Activated CD8-positive, alpha-beta memory T cell treated with anti-CD3 and anti-CD28 coated beads, Interleukin-2, amount 10 ng/mL, durations not matched to agents 7 days and 5 days (primary cell): ENCODE results near the gene GRB10. TPM values are rescaled to one million over a fixed set of nuclear protein-coding genes. Genes with fewer than 3 reads are reported as not detected.

Experiments
- ATAC-seq: fragments of 150-1000 bp; cut with Tn5 transposase; one replicate; pipeline ENCODE4 v1.10.0; 2021; ENCODE audit warnings: moderate library complexity
- CTCF ChIA-PET: fragments of 350-600 bp; sonication (Branson Sonifier 250); formaldehyde crosslinking; loops from one replicate; lab custom pipeline; 2021; ENCODE audit warnings: antibody characterized with exemption; lab: Charles Lee
- DNase-seq: peaks from one replicate; pipeline ENCODE4 v3.0.0-alpha.2; 2020
- H3K27ac Mint-ChIP-seq: one replicate; pipeline ENCODE4 v1.8.0; 2021; ENCODE audit warnings: mild to moderate bottlenecking, mixed read lengths
- H3K27me3 Mint-ChIP-seq: one replicate; pipeline ENCODE4 v1.8.0; 2021; ENCODE audit warnings: mixed read lengths
- H3K36me3 Mint-ChIP-seq: one replicate; pipeline ENCODE4 v1.8.0; 2021; ENCODE audit warnings: mild to moderate bottlenecking, mixed read lengths
- H3K4me1 Mint-ChIP-seq: one replicate; pipeline ENCODE4 v1.8.0; 2021; ENCODE audit warnings: mixed read lengths
- H3K4me3 Mint-ChIP-seq: one replicate; pipeline ENCODE4 v1.8.0; 2021; ENCODE audit warnings: mild to moderate bottlenecking, moderate library complexity, mixed read lengths
- H3K9me3 Mint-ChIP-seq: one replicate; pipeline ENCODE4 v1.8.0; 2022; ENCODE audit warnings: low read depth, mixed read lengths
- total RNA-seq, 2 experiments: library from RNA; stranded (reverse); gene quantifications; one replicate each; pipeline ENCODE4 v1.2.3, GENCODE V29; 2021

Gene GRB10
- total RNA-seq, 2 experiments from 2014 or later = 3.9 TPM

DNA sequence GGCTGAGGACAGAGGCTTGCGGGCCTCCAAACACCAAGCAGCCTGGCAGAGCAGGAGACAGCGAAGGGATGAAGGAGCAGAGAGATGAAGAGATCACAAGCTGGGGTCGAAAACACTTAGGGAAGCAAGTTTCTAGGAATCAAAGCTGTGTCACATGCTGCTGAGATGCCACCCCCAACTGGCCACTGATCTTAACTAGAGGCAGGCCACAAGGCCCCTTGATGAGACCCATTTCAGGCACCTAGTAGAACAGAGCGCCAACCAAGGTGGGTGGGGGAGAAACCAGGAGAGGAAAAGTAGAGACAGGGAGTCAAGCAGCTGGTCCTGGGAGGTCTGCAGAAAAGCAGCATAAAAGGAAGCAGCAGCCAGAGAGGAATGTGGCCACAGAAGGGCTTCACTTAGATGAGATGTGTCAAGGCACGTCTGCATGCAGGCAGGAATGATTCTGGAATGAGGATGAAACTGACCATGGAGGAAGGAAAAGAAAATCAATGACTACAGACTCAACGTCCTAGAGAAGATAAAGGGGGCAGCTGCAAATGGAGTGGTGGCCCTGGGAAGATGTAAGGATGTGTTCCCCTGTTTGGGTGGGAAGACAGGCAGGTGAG lies 132.5 kb downstream of the GRB10 start:
- H3K27me3 Mint-ChIP-seq = peaks cover 9% of the 10 kb centered on the region
- CTCF ChIA-PET = interaction anchor here (1.4 kb wide), 1 partner anchor 17 kb away, joined by 3 read pairs; no protein-coding TSS in a partner anchor
- H3K27ac Mint-ChIP-seq = no peak overlapping the region
- H3K9me3 Mint-ChIP-seq = no peaks in the 10 kb centered on the region
- no peak for DNase-seq
- peaks cover 19% of the 10 kb centered on the region for H3K4me1 Mint-ChIP-seq
- no peak overlapping the region for H3K4me3 Mint-ChIP-seq
- no peaks in the 10 kb centered on the region for H3K36me3 Mint-ChIP-seq
- no peak for ATAC-seq

DNA sequence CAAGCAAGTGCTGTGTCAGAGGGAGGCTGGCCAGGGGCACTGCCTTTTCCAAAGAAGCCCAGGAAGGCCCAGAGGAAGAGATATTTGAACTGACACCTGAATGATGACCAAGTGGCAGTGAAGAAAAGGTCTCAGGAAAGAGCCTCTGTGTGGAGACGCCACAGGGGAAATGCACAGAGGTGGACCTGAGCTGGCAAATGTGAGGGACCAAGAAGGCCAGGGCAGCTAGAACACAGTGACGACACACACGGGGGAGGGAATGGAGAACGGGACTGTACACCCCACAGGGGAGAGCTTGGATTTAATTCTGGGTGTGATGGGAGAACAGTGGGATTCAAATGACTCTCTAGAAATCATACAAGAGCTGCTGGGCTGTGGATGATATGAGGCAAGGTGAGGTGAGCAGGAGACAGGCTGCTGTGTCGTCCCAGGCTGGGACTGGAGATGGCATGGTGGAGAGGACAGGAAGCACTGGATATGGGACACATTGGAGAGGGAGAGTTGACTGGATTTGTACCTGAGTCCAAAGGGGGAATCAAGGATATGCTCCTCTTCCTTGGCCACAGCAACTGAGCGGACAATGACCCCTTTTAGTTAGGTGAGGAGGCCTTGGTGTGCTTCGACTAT lies 133.3 kb downstream of the GRB10 start:
- no peak for ATAC-seq
- Mint-ChIP-seq H3K9me3 (no peaks in the 10 kb centered on the region), H3K4me1 (peaks cover 19% of the 10 kb centered on the region), H3K27ac (peak overlapping the region; percentile 8), H3K27me3 (peaks cover 9% of the 10 kb centered on the region), H3K4me3 (no peak overlapping the region), H3K36me3 (no peaks in the 10 kb centered on the region)
- CTCF ChIA-PET = no interaction called here
- DNase-seq = no peak

DNA sequence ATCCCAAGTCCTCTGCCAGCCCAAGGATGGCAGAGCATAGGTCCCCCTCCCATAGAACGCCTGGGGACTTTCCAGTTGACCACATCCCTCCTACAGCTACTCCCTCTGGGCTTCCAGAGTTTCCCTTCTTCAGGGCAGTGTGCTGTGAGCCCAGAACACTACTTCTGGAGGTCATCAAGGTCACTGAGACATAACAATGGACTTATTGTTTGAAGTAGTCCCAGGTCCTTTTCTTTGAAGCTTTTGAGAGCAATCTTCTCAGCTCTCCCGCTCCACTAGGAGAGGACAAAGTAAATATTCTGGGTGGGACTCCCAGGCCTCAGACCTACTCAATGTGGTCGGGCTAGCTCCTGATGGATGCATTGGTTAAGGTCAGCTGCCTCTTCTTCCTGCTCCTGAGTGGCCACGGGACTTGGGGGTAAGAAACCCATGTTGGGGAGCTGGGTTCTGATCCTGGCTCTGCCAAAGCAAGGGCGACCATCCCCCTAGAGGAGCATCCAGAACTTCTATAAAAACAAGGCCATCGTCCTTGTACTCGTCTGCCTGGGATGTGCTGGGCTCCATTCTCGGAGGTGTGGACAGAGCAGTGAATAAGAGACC lies 134.0 kb downstream of the GRB10 start:
- ATAC-seq (no peak), DNase-seq (no peak)
- Mint-ChIP-seq H3K36me3 (no peaks in the 10 kb centered on the region), H3K9me3 (no peaks in the 10 kb centered on the region), H3K4me3 (no peak overlapping the region), H3K4me1 (peaks cover 17% of the 10 kb centered on the region), H3K27ac (no peak overlapping the region), H3K27me3 (peaks cover 6% of the 10 kb centered on the region)
- CTCF ChIA-PET = interaction anchor here (2.4 kb wide), 1 partner anchor 15 kb away, joined by 13 read pairs; no protein-coding TSS in a partner anchor

DNA sequence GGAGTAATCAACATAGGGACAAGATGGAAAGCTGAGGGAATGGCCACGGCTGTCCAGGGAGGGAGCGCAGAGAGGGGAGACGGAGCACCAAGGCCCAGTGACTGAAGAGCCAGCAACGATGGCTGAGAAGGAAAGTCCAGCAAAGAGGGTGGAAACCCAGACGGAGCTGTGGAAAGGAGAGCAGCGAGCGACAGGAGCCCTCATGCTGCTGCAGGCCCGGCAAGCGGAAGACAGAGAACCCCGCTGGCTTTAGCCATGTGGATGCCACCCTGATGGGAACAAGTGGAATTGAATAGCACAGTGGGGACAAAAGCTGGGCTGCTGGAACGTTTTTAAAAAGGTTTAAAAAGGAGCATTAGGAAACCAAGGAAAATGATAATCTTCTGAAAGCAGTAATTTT lies 134.6 kb downstream of the GRB10 start:
- H3K4me1 Mint-ChIP-seq = peaks cover 13% of the 10 kb centered on the region
- H3K27me3 Mint-ChIP-seq = peaks cover 4% of the 10 kb centered on the region
- ATAC-seq (no peak), DNase-seq (no peak)
- no peak overlapping the region for H3K27ac Mint-ChIP-seq
- no peaks in the 10 kb centered on the region for H3K36me3 Mint-ChIP-seq
- no peaks in the 10 kb centered on the region for H3K9me3 Mint-ChIP-seq
- no peak overlapping the region for H3K4me3 Mint-ChIP-seq
- CTCF ChIA-PET = interaction anchor here (2.4 kb wide), 1 partner anchor 14 kb away, joined by 13 read pairs; no protein-coding TSS in a partner anchor

DNA sequence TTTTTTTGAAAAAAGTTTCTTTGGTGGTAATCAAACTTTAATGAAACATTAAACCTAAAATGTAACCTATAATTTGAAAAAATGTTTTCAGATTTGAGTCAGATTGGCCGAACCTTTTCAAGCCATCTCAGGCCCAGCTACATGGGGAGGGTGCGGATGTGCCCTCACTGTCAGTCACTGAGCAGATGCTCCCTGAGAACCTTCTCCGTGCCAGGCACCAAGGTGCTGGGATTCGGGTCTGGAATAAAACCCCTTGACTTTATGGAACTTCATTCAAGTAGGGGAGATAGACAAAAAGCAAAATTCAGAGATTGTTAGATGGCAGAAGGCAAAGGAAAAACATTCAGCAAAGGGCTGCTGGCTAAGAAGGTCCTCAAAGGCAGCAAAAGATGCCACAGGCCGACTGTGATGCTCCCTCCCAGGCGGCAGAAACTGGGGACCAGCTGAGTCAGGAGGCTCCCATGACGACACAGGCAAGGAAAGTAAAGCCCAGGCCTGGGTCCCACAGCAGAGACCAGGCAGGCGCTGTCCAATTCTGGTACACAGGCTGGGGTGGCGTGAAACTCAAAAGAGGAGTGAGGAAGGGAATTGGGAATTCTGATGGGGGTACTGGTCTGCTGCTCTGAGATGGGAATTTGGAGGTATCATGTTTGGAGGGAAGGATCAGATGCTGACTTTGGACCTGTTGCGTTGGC lies 135.3 kb downstream of the GRB10 start:
- Mint-ChIP-seq H3K36me3 (no peaks in the 10 kb centered on the region), H3K27me3 (peaks cover 4% of the 10 kb centered on the region), H3K4me3 (no peak overlapping the region), H3K4me1 (peaks cover 6% of the 10 kb centered on the region), H3K27ac (no peak overlapping the region), H3K9me3 (no peaks in the 10 kb centered on the region)
- CTCF ChIA-PET = interaction anchor here (1.2 to 2.4 kb wide), 3 partner anchors 9 to 51 kb away, joined by 3 to 13 read pairs (median 3); no protein-coding TSS in a partner anchor
- DNase-seq (no peak), ATAC-seq (no peak)

DNA sequence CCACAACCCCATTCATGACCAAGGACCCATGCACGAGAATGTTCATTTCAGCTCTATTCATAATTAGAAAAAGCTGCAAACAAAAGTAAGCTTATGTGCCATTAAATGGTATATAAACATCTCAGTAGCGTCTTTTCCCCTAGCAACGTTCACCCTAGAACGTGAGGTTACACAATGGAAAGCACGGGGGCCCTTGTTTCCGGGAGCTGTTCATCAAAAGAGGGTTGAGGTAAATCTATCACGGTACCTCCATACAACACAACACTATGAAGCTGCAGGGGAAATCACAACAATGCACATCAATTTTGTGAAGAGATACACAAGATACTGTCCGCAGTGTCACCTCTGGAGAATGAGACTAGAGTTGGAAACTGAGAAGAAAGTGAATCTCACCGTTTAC lies 136.6 kb downstream of the GRB10 start:
- ATAC-seq = peak; percentile 33
- Mint-ChIP-seq H3K27ac (no peak overlapping the region), H3K36me3 (no peaks in the 10 kb centered on the region), H3K9me3 (no peaks in the 10 kb centered on the region), H3K4me1 (peaks cover 15% of the 10 kb centered on the region), H3K4me3 (no peak overlapping the region), H3K27me3 (peaks cover 4% of the 10 kb centered on the region)
- CTCF ChIA-PET = interaction anchor here (1.2 to 2.4 kb wide), 3 partner anchors 10 to 49 kb away, joined by 3 to 13 read pairs (median 3); no protein-coding TSS in a partner anchor
- DNase-seq = no peak

DNA sequence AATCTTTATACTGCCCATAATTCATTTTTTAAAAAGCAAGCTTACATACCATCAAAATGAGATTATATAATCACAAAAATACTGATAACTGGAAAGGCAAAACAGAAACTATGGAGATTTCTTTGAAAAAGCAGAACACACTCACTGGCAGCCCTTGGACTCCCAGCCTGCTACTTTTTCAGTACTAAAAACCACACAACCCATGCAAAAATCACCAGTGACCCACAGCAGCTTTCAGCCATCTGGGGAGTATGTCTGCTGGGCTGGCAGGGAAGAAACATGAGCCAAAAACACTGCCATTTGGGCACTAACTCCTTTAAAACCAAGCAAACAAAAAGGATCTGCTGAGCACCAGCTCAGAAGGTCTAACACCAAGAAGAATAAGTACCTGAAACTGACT lies 137.5 kb downstream of the GRB10 start:
- H3K27me3 Mint-ChIP-seq = no peaks in the 10 kb centered on the region
- ATAC-seq = no peak

DNA sequence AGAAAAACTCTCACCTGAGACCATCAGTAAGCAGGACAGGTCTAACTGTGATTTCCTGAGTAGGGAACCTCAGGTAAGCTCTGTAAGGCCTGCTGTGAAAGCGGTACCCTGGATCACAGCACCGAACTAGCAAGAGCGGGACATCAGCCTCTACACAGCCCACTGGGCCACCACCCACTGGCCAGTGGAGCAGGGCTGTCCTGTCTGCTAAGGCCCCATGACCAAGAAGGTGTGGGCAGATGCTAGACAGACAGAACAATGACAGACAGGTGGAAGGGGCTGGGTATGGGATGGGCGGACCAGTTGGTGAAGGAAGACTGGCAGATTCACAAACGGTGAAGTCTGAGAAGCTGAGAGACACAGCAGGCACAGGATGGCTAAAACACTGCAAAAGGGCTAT lies 138.1 kb downstream of the GRB10 start:
- peaks cover 26% of the 10 kb centered on the region for H3K4me1 Mint-ChIP-seq
- no peaks in the 10 kb centered on the region for H3K27me3 Mint-ChIP-seq
- peaks cover 1% of the 10 kb centered on the region for H3K36me3 Mint-ChIP-seq
- H3K9me3 Mint-ChIP-seq = no peaks in the 10 kb centered on the region
- ATAC-seq = no peak
- H3K4me3 Mint-ChIP-seq = no peak overlapping the region
- no peak for DNase-seq
- H3K27ac Mint-ChIP-seq = no peak overlapping the region
- CTCF ChIA-PET = interaction anchor here (0.8 to 1.0 kb wide), 2 partner anchors 12 to 518 kb away, joined by 3 to 5 read pairs; no protein-coding TSS in a partner anchor

More for the DNA sequence above, 137.5 kb downstream of the GRB10 start:
- Mint-ChIP-seq H3K36me3 (peaks cover 1% of the 10 kb centered on the region), H3K4me3 (no peak overlapping the region), H3K9me3 (no peaks in the 10 kb centered on the region), H3K27ac (no peak overlapping the region), H3K4me1 (peaks cover 23% of the 10 kb centered on the region)
- CTCF ChIA-PET = interaction anchor here (0.8 to 1.0 kb wide), 2 partner anchors 12 to 518 kb away, joined by 3 to 5 read pairs; no protein-coding TSS in a partner anchor
- DNase-seq = no peak

DNA sequence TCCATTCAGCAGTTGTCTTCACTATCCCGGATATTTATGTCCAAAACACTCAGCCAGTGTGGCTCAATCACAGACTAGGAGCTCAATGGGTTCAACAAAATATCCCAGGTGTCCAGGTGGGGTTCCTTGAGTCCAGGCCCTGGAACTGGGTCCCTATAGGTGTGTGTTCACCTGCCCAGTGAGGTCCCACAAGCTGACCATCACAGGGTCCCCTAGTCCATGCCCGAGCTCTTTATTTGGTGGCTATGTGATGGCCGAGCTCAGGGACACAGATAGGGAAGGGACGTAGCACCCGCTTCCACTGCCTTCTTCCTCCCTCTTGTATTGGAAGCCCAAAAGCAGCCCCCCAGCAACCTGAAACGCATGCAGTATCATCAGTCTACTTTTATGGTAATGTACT lies 138.6 kb downstream of the GRB10 start:
- DNase-seq (no peak), ATAC-seq (no peak)
- H3K36me3 Mint-ChIP-seq = peaks cover 1% of the 10 kb centered on the region
- H3K27me3 Mint-ChIP-seq = no peaks in the 10 kb centered on the region
- H3K27ac Mint-ChIP-seq = no peak overlapping the region
- CTCF ChIA-PET = no interaction called here
- peaks cover 26% of the 10 kb centered on the region for H3K4me1 Mint-ChIP-seq
- no peaks in the 10 kb centered on the region for H3K9me3 Mint-ChIP-seq
- H3K4me3 Mint-ChIP-seq = no peak overlapping the region

DNA sequence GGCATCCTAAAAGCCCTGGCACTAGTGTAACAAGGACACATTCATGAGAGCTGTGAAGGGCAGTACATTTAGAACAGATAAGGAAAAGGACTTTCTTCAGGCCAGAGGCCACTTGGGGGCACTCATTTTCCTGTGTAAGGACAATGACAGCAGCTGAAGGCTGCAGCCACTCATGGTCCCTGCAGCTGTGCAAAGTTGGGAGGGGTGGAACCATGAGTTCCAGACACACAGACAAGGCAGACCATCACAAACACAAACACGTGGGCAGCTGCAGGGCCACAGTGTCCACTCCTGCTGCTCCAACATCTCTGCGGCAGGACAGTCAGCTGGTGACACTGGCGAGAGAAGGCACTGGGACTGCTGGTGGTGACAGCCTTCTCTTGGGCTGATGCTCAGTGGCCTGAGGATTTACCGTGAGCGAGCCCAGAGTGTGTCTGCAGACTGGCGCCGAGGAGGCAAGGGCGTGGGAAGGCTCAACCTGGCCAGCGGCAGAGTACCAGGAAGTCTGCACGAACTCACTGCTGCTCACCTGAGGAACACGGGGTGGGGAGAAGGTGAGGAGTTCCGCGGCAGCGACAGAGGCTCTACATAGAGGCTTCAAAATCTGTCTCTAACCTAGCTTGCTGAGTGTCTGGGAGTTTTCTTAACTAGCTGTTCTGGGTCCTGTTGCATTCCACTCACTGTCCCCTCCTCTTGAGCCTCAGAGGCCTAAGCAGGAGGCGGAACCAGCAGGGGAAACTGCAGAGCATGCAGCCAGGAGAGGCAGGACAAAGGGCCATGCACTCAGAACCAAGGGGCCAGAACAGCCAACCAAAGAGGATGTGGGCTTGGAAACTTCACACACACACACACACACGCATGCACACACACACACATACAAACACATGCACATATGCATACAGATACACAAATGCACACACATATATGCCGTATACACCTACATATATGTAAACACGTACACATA lies 141.0 kb downstream of the GRB10 start:
- no peak overlapping the region for H3K4me3 Mint-ChIP-seq
- peaks cover 7% of the 10 kb centered on the region for H3K27me3 Mint-ChIP-seq
- H3K9me3 Mint-ChIP-seq = peaks cover 3% of the 10 kb centered on the region
- H3K27ac Mint-ChIP-seq = no peak overlapping the region
- CTCF ChIA-PET = interaction anchor here (1.0 to 2.3 kb wide), 6 partner anchors 9 to 174 kb away, joined by 3 to 13 read pairs (median 6); no protein-coding TSS in a partner anchor
- H3K36me3 Mint-ChIP-seq = peaks cover 3% of the 10 kb centered on the region
- ATAC-seq (no peak), DNase-seq (no peak)
- H3K4me1 Mint-ChIP-seq = peaks cover 28% of the 10 kb centered on the region

DNA sequence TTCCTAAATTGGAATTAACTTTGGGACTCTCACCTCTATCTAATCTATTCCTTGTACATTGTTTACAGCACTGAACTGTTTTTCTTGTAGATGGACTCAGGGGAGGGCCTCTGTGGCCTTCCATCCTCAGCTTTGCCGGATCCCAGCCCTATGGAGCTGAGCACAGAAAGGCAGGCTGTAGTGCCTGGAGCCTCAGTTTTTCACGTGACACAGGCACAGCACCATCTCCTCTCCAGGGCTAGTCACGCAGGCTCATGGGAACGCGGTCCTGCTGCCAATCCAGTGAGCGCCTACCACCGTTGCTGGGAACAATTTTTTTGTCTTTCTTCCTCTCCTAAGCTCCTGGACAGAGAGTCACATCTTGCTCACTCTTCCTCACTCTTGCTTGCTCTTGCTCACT lies 141.9 kb downstream of the GRB10 start:
- no peak for DNase-seq
- Mint-ChIP-seq H3K9me3 (peaks cover 3% of the 10 kb centered on the region), H3K27ac (no peak overlapping the region), H3K4me3 (no peak overlapping the region), H3K4me1 (peaks cover 23% of the 10 kb centered on the region), H3K27me3 (peaks cover 14% of the 10 kb centered on the region), H3K36me3 (peaks cover 6% of the 10 kb centered on the region)
- CTCF ChIA-PET = interaction anchor here (1.0 to 2.3 kb wide), 7 partner anchors 8 to 173 kb away, joined by 3 to 13 read pairs (median 6); no protein-coding TSS in a partner anchor
- no peak for ATAC-seq

DNA sequence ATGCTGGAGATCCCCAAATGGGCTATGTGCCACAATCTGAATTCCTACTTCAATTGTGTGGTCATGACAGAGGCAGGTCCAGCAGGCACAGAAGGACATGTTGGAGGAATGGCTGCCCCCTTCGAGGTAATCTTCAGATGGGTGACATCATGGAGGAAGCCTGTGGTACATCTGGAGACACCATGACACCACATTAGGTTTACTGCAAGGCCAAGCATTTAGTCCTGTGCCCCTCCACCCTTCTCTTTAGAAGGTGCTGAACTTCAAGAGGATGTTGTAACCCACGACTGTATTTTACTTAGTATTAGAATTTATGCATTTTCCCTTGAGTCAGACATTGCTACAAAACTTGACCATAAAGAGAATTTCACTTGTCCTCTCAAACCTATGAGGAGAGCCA lies 142.4 kb downstream of the GRB10 start:
- Mint-ChIP-seq H3K36me3 (peaks cover 9% of the 10 kb centered on the region), H3K9me3 (peaks cover 7% of the 10 kb centered on the region), H3K4me3 (no peak overlapping the region), H3K27ac (no peak overlapping the region), H3K4me1 (peaks cover 22% of the 10 kb centered on the region), H3K27me3 (peaks cover 19% of the 10 kb centered on the region)
- DNase-seq = peak; percentile 53
- ATAC-seq = peak; percentile 42
- CTCF ChIA-PET = interaction anchor here (1.0 to 2.3 kb wide), 4 partner anchors 8 to 172 kb away, joined by 3 to 13 read pairs (median 8); no protein-coding TSS in a partner anchor
